NB4 (cell line): Measurements from ENCODE around the gene PKDCC.
A peak's percentile ranks its signal among the peaks of the same experiment; 100 is the strongest.
"Not testable (repeated sequence)": the region's sequence is repeated elsewhere in the genome, so short reads cannot be mapped to it uniquely, and the experiment has no call there.

Source experiments
- DNase-seq: peaks from one replicate; pipeline ENCODE4 v3.0.0; 2010; ENCODE audit warnings: low read depth
- H3K4me3 ChIP-seq: one replicate; pipeline ENCODE4 v1.5.1; 2011; ENCODE audit warnings: mild to moderate bottlenecking, low read depth, low read length, moderate library complexity
- CTCF ChIP-seq: IDR thresholded peaks from one replicate; pipeline ENCODE4 v1.5.1; 2012; ENCODE audit warnings: low read depth, low read length
- MAX ChIP-seq: IDR thresholded peaks from 2 replicates; pipeline ENCODE4 v1.6.1; 2011; ENCODE audit warnings: low read depth, low read length
- MYC ChIP-seq: IDR thresholded peaks from 2 replicates; pipeline ENCODE4 v1.6.1; 2011; ENCODE audit warnings: low read depth, low read length
- POLR2A ChIP-seq: IDR thresholded peaks from 2 replicates; pipeline ENCODE4 v1.6.1; 2011; ENCODE audit warnings: mild to moderate bottlenecking; ENCODE audit not compliant: insufficient read length; ENCODE audit errors: extremely low read depth

PKDCC gene

GRCh38 chr2:42084231-42084671, 36.4 kb downstream of the PKDCC start:
- DNase-seq = no peak
- no peak for TF ChIP-seq MYC
- TF ChIP-seq CTCF = no peak
- no peak for TF ChIP-seq MAX
- TF ChIP-seq POLR2A = no peak
- no peak overlapping the region for H3K4me3 ChIP-seq

- H3K4me3 ChIP-seq = not testable (repeated sequence)
Observed at GRCh38 chr2:42085070-42085469, 37.2 kb downstream of the PKDCC start.

GRCh38 chr2:42085706-42086487, 38.1 kb downstream of the PKDCC start:
- TF ChIP-seq MYC (no peak), POLR2A (no peak), CTCF (no peak), MAX (no peak)
- H3K4me3 ChIP-seq = no peak overlapping the region
- DNase-seq = no peak

More at GRCh38 chr2:42085070-42085469, 37.2 kb downstream of the PKDCC start:
- DNase-seq = not testable (repeated sequence)

- TF ChIP-seq POLR2A = no peak
- no peak for TF ChIP-seq MYC
- TF ChIP-seq MAX = no peak
- peak; percentile 52 for TF ChIP-seq CTCF
- DNase-seq = peak; percentile 66
- H3K4me3 ChIP-seq = no peak overlapping the region
Observed at GRCh38 chr2:42086500-42086953, 38.7 kb downstream of the PKDCC start.

- H3K4me3 ChIP-seq = no peak overlapping the region
- DNase-seq = no peak
- no peak for TF ChIP-seq POLR2A
- no peak for TF ChIP-seq CTCF
- TF ChIP-seq MYC = no peak
- TF ChIP-seq MAX = no peak
Observed at GRCh38 chr2:42087137-42087856, 39.5 kb downstream of the PKDCC start.

- H3K4me3 ChIP-seq = no peak overlapping the region
- TF ChIP-seq MYC (no peak), MAX (no peak), POLR2A (no peak), CTCF (no peak)
- DNase-seq = no peak
Observed at GRCh38 chr2:42087857-42088195, 40.0 kb downstream of the PKDCC start.
